SU-DHL-6 (cell line): ENCODE data around the gene NAIF1.

Experiments used
- H2AFZ ChIP-seq: fragments of 200-600 bp; sonication (generic); 2 replicates; pipeline ENCODE4 v1.6.1; 2014; ENCODE audit warnings: low read depth, mild to moderate bottlenecking, moderate library complexity, mixed read lengths, antibody characterized with exemption, low read length; ENCODE audit not compliant: severe bottlenecking
- H3F3A ChIP-seq: fragments of 200-600 bp; shearing (Covaris generic); 2 replicates; pipeline ENCODE4 v1.6.0; 2016; ENCODE audit warnings: antibody characterized with exemption, mild to moderate bottlenecking; ENCODE audit not compliant: insufficient read depth
- H3K27ac ChIP-seq: fragments of 200-600 bp; sonication (generic); 2 replicates; pipeline ENCODE4 v1.5.1; 2016; ENCODE audit warnings: low read depth, mild to moderate bottlenecking, low read length, moderate library complexity, mixed read lengths
- H3K27me3 ChIP-seq: fragments of 200-600 bp; sonication (generic), shearing (Covaris generic); 2 replicates; pipeline ENCODE4 v1.6.0; 2014; ENCODE audit warnings: mild to moderate bottlenecking, low read length
- H3K36me3 ChIP-seq: fragments of 200-600 bp; sonication (generic); 2 replicates; pipeline ENCODE4 v1.6.1; 2014; ENCODE audit warnings: mild to moderate bottlenecking, low read length, mixed read lengths
- H3K4me2 ChIP-seq: fragments of 300-600, 200-600 bp; shearing (Covaris generic), sonication (generic); 2 replicates; pipeline ENCODE4 v1.6.0; 2014; ENCODE audit warnings: low read length, low read depth, mild to moderate bottlenecking; ENCODE audit not compliant: poor library complexity, severe bottlenecking
- H3K4me3 ChIP-seq: fragments of 200-600 bp; sonication (generic); 2 replicates; pipeline ENCODE4 v1.5.1; 2014; ENCODE audit warnings: antibody characterized with exemption, low read length, mild to moderate bottlenecking, mixed read lengths; ENCODE audit not compliant: insufficient read depth, poor library complexity, severe bottlenecking
- H3K79me2 ChIP-seq: fragments of 200-600 bp; sonication (generic); 2 replicates; pipeline ENCODE4 v1.6.1; 2014; ENCODE audit warnings: mild to moderate bottlenecking, low read length, moderate library complexity; ENCODE audit not compliant: insufficient read depth
- H3K9ac ChIP-seq: fragments of 200-600 bp; sonication (generic); 2 replicates; pipeline ENCODE4 v1.7.0; 2014; ENCODE audit warnings: mild to moderate bottlenecking, low read length
- H3K9me2 ChIP-seq: fragments of 200-600 bp; sonication (generic); replicated peaks from 2 replicates; pipeline ENCODE4 v1.6.1; 2014; ENCODE audit warnings: low read length; ENCODE audit not compliant: insufficient read depth
- H3K9me3 ChIP-seq: fragments of 200-600 bp; sonication (generic); 2 replicates; pipeline ENCODE4 v1.6.1; 2014; ENCODE audit warnings: low read length, mixed read lengths; ENCODE audit not compliant: insufficient read depth
- H4K20me1 ChIP-seq: fragments of 200-600 bp; sonication (generic); 2 replicates; pipeline ENCODE4 v1.6.1; 2014; ENCODE audit warnings: low read depth, mild to moderate bottlenecking, antibody characterized with exemption, low read length, moderate library complexity, mixed read lengths
- EZH2phosphoT487 ChIP-seq: fragments of 200-600 bp; sonication (generic), shearing (Covaris generic); conservative IDR thresholded peaks from 2 replicates; pipeline ENCODE4 v1.6.1; 2018; ENCODE audit warnings: mild to moderate bottlenecking, antibody characterized with exemption, low read length, moderate library complexity, mixed read lengths
- TF ChIP-seq, protein P1 (sequence below): fragments of 200-600 bp; sonication (generic); IDR thresholded peaks from one replicate; pipeline ENCODE4 v1.5.1; 2017; ENCODE audit warnings: antibody characterized with exemption, mild to moderate bottlenecking, low read length, moderate library complexity; ENCODE audit not compliant: insufficient read depth, poor library complexity, severe bottlenecking

Gene NAIF1

DNA sequence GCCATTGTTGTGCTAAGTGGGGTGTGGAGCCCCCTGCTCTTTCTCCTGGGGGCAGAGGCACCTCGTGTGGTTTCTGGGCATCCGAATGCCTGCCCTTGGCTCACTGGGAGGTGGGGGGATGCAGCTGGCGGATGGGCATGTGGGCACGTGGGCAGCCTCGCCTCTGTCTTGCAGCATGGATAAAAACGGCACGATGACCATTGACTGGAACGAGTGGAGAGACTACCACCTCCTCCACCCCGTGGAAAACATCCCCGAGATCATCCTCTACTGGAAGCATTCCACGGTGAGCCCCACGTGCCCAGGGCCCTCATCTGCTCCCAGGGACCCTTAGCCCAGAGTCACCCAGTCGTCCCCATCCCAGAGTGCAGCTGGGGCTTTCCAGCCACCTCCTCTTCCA lies 35.1 kb upstream of the NAIF1 start:
- no peak for TF ChIP-seq EZH2phosphoT487
- TF ChIP-seq, protein P1, sequence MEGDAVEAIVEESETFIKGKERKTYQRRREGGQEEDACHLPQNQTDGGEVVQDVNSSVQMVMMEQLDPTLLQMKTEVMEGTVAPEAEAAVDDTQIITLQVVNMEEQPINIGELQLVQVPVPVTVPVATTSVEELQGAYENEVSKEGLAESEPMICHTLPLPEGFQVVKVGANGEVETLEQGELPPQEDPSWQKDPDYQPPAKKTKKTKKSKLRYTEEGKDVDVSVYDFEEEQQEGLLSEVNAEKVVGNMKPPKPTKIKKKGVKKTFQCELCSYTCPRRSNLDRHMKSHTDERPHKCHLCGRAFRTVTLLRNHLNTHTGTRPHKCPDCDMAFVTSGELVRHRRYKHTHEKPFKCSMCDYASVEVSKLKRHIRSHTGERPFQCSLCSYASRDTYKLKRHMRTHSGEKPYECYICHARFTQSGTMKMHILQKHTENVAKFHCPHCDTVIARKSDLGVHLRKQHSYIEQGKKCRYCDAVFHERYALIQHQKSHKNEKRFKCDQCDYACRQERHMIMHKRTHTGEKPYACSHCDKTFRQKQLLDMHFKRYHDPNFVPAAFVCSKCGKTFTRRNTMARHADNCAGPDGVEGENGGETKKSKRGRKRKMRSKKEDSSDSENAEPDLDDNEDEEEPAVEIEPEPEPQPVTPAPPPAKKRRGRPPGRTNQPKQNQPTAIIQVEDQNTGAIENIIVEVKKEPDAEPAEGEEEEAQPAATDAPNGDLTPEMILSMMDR, result no peak
- H3K27ac ChIP-seq, result no peak overlapping the region
- H4K20me1 ChIP-seq, result no peaks in the 10 kb centered on the region
- no peak overlapping the region for H2AFZ ChIP-seq
- no peak overlapping the region for H3K9ac ChIP-seq
- H3K4me3 ChIP-seq, result no peak overlapping the region
- H3K79me2 ChIP-seq, result peaks cover 29% of the 10 kb centered on the region
- no peaks in the 10 kb centered on the region for H3F3A ChIP-seq
- H3K4me2 ChIP-seq, result no peak overlapping the region
- no peaks in the 10 kb centered on the region for H3K9me3 ChIP-seq
- H3K9me2 ChIP-seq, result no peaks in the 10 kb centered on the region
- H3K36me3 ChIP-seq, result no peaks in the 10 kb centered on the region
- no peaks in the 10 kb centered on the region for H3K27me3 ChIP-seq

DNA sequence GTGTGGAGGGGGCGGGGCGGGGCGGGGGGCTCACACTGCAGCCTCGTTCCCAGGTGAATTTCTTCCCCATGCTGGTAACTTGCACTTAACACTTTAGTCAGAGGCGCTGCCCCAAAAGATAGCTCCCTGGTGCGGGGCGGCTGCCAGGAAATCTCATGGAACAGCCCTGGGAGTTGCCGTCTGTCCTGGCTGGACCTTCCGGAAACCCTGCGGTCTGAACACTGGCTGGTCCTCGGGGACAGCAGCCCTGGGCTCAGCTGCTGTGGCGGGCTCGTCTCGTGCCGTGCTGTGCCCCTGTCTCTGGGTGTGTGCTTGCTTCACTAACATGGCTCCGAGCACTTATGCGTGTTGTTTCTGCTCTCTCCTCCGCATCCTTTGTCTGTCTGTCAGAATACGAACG lies 34.6 kb upstream of the NAIF1 start:
- Histone ChIP-seq H3F3A (no peaks in the 10 kb centered on the region), H3K79me2 (peaks cover 34% of the 10 kb centered on the region), H4K20me1 (no peaks in the 10 kb centered on the region), H3K9ac (no peak overlapping the region), H3K27ac (no peak overlapping the region), H3K4me3 (no peak overlapping the region), H2AFZ (no peak overlapping the region), H3K4me2 (no peak overlapping the region), H3K9me2 (no peaks in the 10 kb centered on the region), H3K9me3 (no peaks in the 10 kb centered on the region), H3K27me3 (no peaks in the 10 kb centered on the region), H3K36me3 (no peaks in the 10 kb centered on the region)
- TF ChIP-seq EZH2phosphoT487, result no peak
- TF ChIP-seq, protein P1, result no peak

DNA sequence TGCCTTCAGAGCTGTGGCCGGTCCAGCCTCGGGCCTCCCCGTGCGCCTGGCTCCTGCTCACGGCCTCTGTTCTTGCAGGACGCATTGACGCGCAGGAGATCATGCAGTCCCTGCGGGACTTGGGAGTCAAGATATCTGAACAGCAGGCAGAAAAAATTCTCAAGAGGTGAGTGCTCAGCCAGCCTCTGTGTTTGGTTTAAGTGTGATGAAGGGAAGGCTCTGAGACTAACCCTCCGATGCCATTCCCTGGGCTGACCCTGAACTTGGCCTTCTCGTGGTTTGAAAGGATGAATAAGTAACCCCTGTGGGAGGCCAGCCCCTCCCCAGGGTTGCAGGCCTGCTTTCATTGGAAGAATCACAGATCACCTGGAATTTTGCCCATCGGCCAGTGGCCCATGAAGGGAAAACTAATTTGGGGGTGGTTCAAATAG lies 34.1 kb upstream of the NAIF1 start:
- Histone ChIP-seq H3K36me3 (no peaks in the 10 kb centered on the region), H3K4me2 (no peak overlapping the region), H4K20me1 (no peaks in the 10 kb centered on the region), H3K27ac (no peak overlapping the region), H3K9ac (no peak overlapping the region), H3K4me3 (no peak overlapping the region), H3K79me2 (peaks cover 38% of the 10 kb centered on the region), H2AFZ (no peak overlapping the region), H3F3A (no peaks in the 10 kb centered on the region), H3K9me2 (no peaks in the 10 kb centered on the region), H3K27me3 (no peaks in the 10 kb centered on the region), H3K9me3 (no peaks in the 10 kb centered on the region)
- TF ChIP-seq, protein P1, result no peak
- no peak for TF ChIP-seq EZH2phosphoT487
